NCI-H2227 (cell line): Measurements from ENCODE around the gene ELF4.
"Not testable (repeated sequence)": the region's sequence is repeated elsewhere in the genome, so short reads cannot be mapped to it uniquely, and the experiment has no call there.

ENCODE experiments used
- DNase-seq: peaks from one replicate; lab custom pipeline; 2025; ENCODE audit not compliant: unreplicated experiment; lab: John Stamatoyannopoulos, UW

Gene ELF4

DNA sequence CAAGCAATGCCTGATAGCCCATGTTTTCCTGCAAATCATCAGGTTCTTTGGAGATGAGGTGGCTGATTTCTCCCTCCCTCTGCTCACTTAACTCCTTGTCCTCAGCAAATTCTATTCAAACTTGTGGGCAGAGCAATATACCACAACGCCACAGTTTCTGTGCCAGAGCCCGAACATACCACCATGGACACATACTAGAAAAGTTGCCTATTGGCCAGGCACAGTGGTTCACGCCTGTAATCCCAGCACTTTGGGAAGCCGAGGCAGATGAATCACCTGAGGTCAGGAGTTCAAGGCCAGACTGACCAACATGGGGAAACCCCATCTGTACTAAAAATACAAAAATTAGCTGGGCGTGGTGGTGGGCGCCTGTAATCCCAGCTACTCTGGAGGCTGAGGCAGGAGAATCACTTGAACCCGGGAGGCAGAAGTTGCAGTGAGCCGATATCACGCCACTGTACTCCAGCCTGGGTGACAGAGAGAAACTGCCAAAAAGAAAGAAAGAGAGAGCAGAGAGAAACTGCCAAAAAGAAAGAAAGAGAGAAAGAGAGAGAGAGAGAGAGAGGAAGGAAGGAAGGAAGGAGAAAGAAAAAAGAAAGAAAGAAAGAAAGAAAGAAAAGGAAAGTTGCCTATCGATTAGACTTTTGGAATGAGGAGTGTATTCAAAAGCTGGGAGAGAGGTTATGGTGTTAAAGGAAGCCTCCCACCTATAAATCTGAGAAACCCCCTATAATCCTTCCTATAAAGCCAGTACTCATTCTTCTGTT lies 5.0 kb upstream of the ELF4 start:
- not testable (repeated sequence) for DNase-seq

DNA sequence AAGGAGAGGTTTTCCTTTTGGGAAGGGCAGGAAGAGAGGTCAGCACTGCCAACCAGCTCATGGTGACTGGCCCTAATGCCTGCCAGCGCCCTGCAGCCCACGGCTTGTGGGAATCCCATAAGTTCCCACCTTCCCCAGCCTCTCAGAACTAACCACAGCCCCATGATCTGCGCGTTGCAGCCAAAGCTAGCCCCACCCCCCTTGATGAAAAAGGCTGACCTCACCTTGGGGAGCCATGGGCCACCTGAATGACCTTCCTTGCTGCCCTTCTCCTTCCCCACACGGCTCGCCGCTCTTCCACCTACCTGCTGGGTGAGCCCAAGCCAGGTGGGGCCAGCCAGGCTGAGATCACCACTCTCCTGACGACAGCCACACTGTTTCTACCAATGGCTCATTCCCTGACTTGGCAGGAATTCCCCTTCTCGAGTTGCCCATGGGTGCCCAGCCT lies 3.9 kb upstream of the ELF4 start:
- no peak for DNase-seq

DNA sequence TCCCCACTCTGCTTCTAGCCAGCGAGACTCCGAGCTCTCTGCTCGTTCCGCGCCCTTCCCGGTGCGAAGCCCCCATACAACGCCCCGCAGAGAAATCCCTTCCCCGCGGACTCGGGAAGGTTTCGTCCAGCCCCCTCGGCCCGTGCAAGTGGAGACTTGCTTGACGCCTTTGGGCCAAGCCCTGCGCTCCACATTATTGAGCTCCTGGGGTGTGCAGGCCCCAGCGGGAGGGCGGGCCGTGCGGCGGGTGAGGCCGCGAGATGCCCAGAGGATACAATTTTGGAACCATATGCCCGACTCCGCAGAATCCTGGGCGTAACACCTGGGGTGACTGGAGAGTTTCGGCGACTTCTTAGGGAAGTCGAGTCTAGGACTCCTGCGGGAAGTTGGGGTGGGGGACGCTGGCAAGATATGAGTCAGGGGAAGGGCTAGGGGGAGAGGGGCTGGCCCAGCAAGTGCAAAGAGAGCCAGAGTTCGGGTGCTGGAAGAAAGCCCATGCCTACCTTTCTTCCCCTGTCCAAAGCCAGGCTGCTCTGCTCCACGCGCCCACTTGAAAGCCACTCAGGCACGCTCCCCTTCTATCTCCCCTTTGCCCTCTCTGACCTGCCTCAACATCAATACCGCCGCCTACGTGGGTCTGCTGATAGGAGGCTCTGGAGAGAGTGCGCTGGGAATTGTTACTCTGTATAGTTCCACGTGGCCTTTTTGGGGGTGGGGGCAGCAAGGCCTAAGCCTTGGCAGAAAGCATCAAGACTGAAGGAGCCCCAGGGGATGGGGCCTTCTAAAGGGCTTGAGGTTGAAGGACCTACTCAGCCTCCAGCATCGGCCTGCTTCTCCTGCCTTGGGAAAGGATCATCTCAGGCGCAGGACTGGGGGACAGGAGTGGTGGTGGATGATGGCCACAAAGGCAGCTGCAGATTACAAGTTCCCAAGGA lies 1.2 kb upstream of the ELF4 start:
- DNase-seq = peak; percentile 52

DNA sequence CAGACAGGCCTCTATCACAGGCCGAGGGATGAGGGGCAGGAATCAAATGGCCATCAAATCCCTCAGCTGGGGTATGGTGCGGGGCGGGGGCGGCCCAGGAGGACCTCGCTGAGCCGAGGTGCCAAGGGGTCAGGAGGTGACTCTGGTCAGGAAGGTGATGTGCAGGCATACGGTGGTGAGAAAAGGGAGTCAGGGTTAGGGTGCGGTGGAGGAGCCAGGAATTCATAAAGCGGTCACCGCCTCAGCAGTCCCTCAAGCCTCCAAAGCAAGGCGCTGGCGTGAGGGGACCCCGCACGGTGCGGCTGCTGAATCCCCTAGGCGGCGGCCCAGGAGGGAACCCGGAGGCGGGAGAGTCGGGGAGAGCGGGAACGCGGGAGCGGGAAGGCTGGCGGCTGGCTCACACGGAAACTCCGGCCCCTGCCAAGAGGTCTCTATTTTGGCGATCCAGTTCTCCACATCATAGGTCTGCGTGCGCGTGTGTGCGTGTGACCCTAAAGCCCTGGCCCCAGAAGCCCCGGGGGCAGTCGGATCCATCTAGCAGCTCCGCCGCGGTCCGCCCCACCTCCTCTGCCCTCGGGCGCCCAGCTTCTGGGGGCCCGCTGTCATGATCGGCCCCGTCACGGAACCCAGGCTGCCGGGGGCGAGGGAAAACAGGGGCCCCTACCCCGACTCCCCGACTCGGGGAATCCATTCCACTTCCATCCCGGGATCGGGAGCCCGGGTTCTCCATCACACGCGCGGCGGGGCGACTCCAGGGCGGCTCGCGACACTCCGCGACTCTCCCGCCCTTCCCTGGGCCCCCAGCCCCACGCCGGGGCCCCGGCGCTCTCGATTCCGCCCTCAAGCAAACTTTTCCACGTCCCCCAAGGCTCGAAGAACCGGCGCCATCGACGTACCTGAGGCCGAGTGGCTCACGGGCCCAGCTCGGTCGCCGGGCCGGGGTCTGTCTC lies 593 bp downstream of the ELF4 start:
- DNase-seq = peak; percentile 55

DNA sequence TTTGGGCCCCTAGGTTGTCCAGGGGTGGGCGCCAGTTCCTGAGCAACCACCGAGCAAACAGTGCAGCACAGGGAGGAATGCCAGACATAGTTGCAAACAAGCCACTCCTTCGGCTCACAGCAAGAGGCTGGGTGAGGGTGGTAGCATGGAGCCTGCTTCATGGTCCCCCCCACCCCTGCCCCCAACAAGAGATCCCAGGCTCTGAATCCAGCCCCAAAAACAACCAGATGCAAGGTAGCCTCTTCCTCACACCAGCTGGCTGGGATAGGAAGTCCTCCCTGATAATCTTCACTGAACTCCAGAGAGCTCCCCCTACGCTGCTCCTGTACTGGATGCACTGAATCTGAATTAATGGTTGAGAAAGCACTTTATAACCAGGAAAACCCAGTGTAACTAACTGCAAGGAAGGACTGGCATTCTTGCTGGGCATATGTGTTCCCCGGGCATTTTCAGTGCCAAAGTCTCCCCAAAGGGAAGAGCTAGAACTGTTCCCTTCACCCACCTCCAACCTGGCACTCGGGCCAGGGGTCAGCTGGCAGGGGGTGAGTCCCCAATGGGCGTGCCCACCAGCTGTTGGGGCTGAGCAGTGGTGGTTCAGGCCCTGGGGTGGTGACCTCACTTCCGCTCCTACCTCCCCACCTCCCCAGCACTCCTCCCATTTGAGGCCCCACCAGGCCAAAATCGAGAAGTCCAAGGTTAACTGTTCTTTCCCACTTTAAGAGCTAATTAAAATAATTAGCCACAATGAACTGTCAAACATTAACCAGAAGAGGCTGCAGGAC lies 1.5 kb downstream of the ELF4 start:
- DNase-seq = no peak

DNA sequence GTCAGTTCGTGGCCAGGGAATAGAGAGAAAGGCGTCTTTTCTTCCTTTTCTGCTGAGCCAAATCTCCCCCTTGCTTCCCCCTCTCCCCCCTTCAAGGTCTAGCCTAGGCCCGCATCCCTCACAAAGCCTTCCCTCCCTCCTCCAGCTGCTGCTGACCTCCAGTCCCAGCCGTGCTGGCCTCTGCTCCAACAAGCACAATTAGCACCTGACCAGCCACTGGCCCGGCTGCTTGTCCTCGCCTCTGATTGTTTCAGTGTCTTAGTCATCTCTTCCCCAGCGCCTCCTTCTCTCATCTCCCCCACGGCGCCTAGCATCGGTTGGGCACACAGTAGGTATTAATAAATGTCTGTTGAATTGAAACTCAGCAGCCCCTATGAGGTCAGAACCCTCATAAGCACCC lies 4.2 kb downstream of the ELF4 start:
- DNase-seq = peak; percentile 9

DNA sequence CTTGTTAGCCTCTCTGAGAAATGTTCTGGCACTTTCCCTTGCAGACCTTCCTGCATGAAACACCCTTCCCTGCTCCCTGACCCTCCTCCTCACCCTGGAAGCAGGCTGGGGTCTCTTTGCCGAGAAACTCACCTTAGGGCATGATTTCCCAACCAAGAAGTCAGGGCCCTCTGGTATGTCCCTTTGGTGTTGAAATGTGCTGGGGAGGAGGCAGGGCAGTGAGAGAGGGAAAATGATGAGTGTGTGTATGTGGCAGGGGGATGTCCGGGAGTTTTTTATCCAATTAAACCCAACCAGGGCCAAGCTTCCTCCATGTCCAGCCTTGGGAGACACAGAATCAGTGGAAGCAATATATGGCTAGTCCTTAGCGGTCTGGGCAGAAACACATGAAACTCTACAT lies 5.1 kb downstream of the ELF4 start:
- DNase-seq = no peak

DNA sequence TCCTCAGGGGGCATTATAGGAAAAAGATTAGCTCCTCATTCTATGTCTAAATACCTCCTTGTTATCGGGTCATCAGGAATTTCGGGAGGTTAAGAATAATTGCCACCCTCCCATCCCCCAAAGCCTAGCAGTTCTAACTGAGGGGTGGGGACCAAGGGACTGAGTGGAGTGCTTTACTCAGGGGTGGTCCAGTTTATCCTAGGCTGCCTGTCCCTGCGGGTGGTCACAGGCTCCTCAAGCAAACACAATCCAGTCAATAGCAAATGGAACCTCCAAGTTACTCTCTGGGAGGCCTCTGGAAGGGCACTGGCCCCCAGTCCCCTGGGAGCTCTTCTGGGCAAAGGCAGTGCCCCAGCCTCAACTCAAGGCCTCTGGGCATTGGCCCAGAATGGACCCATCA lies 6.7 kb downstream of the ELF4 start:
- peak; percentile 19 for DNase-seq

DNA sequence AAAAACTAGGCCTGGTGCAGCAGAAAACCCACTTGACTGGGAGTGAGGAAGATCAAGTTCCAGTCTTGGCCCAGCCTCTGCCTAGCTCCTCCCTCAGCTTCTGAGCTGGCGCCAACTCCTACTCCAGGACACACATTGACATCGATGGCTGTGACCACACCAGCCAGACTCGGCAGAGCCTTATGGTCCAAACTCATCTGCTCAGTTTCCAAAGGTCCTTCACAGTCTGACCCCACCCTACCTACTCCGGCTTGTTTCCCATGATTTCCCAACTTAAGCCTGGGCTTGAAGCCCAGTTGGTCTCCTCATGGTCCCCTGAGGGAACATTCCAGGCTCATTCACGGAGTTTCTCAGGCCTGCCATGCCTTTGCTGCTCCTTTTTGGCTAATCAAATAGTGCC lies 10.1 kb downstream of the ELF4 start:
- no peak for DNase-seq

DNA sequence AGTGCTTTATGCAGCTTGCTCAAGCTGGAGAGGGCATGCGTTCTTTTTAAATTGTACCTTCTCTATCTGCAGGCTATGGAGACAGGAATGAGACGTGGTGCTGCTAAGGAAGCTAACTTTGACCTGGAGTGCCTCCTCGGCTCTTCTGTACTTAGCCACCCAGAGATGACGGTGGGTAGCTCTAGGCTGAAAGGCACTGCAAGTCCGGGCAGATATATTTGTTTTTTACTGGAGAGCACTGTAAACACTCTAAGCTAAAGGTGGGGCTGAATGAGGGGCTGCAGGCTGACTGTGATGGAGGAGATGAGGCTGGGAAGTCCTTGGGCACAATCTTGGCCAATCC lies 12.1 kb downstream of the ELF4 start:
- DNase-seq = no peak

DNA sequence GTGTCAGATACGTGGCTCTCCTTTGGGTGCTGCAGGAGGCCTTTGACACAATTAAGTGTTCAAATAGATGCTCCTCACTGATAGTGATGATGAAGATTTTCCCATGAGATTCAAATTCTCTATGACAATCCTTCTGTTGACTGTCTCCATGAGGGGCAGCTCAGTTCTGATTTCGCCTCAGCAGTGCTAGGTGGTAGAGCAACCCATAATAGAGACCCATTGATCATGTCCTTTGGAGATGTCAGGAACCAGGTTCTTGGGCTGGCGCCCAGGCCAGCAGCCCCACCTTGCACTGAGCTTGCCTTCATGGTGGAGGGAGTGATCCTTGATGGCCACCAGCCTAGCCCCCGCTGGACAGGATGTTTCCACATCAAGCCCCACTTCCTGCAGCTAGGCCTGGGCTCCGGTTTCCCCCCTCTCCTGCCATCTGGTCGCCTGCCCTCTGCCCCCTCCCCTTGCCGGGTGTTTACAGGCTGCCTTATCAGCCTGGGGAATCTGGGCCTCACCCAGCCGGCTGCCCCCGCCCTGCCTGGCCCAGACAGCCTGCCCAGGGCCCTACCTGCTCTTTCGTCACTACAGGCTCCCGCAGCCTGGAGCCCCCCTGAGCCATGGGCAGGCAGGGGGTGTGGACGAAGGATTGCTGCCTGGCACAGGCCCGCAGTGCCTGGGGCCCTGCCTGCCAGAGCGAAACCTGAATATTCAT lies 12.6 kb downstream of the ELF4 start:
- DNase-seq = no peak

DNA sequence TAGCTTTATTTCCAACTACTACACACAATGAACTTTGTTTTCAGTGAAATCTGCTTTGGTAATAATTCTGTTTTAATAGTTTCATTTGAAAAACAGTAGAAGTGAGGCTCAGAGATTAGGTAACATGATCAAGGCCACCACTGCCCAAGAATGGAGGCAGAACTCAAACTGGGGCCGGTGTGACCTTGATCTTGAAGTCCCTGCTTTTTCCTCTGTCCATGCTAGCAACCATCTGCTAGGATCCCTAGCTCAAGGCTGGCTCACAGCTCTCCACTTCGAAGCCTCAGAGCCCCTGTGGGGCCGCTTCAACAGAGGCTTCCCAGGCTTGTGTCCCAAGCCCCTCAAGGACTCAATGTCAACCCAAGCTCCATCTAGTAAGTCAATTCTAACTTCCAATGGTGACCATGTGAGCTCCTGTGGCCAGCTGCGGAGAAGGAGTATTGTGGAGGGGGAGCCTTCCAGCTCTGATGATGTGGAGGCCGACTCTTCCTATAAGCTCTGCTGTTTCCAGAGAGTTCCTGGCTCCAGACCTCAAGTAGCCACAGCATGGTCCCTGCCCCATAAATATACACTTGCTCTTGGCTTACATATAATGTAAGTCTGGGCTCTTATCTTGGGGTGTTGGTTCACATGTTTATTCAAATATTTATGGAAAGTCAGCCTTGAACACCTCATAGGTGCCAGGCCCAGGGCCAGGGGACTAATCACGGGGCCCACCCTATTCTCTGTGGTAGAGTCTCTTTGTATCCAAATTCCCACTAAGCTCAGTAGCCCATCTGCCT lies 14.9 kb downstream of the ELF4 start:
- no peak for DNase-seq

DNA sequence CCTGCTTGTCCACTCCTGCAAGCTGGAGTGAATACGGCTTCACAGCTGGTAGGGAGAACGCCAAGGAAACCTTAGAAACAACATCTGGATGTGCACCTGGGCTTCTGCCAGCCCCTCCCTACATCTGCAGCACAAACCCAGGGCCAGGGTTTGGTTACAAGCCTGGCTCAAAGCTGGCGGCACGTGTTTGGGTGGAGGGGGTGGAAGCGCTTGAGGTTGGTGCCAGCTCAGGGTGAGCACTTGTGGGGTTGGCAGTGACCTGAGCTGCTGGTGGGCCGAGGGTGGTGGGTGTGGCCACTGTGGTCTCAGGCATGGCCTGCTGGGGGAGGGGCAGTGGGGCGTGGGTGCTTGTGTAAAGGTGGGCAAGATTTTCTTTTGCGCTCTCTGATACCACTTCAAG lies 15.6 kb downstream of the ELF4 start:
- DNase-seq = no peak

DNA sequence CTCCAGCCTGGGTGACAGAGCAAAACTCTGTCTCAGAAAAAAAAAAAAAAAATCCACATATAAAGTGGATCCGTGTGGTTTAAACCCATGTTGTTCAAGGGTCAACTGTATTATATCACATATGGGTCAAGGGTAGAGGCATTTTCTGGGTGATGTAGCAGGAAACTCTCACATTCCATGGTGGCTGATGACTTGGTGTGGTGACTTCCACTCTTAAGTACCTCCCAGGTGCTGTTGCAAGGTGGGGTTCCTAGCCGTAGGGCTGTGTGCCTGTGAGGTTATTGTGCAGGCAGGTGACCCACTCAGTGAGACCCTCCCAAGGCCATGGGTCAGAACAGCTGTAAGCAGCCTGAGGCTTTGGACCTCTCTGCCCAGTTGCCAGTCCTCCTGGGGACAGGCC lies 17.0 kb downstream of the ELF4 start:
- no peak for DNase-seq

DNA sequence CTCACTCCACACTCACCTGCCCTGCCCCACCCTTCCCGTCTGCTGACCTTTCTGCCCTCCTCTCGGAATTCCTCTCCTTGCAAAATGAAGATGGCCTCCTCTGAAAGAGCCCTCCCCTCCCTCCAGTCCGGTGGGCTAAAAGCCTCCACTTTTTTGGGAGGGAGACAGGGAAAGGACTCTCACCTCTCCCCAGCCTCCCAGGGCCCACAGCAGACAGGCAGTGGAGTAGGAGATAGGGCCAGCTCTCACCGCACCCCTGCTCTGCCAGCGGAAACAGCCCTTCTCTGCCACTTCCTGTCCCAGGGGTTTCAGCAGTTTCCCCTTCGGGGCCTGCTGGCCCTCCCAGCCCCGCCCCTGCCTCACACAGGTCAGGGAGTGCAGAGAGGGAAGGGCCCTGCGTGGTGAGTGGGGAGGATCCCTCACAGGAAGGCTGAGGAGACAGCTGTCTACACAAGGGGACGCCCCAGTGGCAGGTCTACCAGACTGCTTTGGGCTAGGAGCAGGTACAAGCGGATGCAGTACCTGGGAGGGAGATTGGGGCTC lies 18.2 kb downstream of the ELF4 start:
- DNase-seq = no peak

DNA sequence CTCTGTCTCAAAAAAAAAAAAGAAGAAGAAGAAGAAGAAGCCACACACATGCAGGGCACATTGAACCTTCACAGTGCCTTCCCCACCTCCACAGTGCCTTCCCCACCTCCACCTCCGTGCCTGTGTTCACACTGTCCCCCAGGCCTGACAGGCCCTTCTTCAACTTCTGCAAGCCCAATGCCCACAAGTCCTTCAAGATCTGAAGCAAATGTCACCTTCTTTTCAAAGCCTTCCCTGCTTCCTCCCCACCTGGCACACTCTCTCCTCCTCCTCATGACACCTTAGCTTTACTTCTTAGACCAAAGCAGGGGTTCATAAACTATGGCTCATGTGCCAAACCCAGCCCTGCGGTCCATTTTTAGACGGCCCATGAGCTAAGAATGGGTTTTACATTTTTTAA lies 19.9 kb downstream of the ELF4 start:
- no peak for DNase-seq

DNA sequence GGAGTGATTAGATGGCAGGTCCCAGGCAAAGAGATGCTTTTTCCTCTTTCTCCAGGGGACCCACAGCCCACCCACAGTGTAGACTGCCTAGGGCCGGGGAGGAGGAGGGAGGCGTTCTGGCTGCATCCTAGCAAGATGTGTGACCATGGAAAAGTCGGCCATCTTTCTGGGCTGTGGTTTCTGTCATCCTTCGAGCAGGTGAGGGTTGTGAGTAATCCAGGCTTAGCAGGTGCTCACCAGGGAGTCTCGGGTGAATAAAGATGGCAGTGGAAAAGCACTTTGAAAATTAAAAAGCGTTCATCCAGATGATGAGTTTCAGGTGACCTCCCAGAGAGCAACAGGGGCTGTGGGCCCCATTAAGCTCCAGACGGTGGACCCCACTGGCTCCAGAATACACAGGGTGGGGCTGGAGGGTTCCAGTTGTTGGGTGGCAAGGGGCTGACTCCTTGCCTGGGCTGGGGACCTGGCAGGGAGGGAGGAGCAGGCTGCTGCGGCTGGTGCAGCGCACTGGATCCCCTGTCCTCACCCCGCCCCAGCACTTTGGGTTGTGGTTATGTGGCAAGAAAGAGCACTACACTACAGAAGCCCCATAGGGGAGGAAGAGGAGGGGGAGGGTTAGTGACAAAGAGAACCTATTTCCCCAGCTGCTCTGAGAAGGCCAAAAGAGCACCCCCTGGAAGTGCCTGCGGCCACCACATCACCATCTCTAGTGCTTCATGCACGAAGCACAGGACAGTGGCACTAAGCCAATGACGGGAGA lies 23.7 kb downstream of the ELF4 start:
- DNase-seq = no peak
